NCI-H748 treated with DMSO at 0.1 percent for 48 hours (cell line): ENCODE data around the gene RPL31.

Experiments
- DNase-seq: peaks from one replicate; lab custom pipeline; 2025; lab: John Stamatoyannopoulos, UW

Gene RPL31

DNA sequence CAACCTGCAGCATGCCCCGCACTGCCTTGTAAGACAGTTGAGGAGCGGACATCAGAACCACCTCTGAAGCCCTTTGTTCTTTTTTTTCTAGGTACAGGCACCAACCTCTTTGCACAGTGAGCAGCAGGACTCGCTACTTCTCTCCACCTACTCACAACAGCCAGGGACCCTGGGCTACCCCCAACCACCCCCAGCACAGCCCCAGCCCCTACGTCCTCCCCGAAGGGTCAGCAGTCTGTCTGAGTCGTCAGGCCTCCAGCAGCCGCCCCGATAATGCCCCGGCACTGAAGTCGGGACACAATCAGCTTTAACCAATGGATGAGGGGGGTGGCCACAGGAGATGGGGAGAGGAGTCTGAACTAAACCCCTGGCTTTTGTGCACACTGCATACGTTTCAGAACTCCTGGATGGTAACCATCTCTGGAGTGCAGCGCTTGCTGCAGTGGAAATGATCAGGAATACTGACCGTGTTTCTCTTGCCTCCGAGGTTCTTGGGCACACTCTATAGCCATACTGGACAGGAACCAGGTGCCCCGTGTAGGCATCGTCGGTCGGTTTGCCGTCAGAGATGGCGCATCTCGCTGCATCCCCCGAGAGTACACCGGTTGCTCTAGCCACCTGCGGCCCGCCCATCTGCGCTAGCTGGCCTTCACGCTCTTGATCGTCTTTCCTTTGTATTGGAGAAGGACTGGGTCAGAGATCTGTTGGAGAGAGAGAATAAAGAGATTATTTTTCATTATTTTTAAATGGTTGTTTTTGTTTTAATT lies 6.6 kb upstream of the RPL31 start:
- DNase-seq, result no peak

DNA sequence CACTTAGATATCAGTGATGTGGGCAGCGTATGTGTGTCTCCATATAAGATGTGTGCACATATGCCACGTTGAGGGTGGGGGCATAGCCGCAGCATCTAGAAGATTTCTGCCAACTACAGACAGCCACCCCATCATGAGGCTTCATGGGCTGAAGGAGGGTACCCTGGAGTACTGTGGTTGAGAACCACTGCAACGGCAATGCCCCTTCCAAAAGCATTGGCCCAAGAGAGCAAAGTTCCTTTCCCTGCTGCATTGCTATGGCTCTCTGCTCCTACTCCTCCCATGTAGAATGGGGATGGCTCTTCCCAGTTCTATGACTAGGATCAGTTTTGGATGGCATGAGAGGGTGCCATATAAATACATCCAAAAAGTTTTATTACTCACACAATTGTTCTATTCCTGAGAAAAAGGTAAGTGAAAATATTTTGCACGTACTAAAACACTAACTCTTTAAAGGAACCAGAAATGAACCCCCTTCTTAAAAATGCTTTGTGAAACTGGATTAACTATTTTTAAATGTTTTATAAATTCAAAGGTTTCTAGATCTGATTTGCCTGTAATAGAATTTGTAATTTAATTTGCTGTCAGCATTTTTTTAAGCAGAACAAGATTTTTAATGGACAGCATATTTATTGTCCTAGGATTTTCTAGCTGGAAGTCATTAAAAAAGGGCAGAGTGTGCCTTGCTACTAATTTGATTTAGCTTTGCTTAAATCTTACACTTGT lies 4.4 kb upstream of the RPL31 start:
- DNase-seq, result no peak

- no peak for DNase-seq
Measured at GRCh38 chr2:100998235-100998573, 3.9 kb upstream of the RPL31 start.

GRCh38 chr2:100999995-101000394 lies 2.1 kb upstream of the RPL31 start:
- DNase-seq, result no peak

DNA sequence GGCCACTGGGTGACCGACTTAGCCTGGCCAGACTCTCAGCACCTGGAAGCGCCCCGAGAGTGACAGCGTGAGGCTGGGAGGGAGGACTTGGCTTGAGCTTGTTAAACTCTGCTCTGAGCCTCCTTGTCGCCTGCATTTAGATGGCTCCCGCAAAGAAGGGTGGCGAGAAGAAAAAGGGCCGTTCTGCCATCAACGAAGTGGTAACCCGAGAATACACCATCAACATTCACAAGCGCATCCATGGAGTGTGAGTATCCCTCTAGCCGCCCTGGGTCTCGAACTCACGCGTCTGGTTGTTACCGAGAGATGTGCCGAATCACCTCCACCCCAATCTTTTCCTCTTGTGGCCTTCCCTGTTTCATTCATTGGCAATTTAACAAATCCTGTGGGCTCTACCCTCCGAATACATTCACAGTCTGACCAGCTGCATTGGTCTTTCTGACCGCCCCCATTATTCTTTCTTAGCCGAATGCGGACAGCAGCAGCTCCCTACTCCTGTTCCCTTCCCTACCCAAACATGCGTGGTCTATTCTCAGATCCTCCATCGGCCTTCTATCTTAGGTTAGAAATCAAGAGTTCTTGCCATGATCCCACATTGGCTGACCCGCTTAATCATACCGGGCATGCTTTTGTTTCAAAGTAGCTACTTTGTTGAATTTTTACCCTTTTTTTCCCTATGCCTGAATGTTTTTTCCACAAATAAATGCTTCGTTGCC lies 631 bp downstream of the RPL31 start:
- DNase-seq, result no peak

GRCh38 chr2:101003278-101003775 lies 1.2 kb downstream of the RPL31 start:
- DNase-seq, result no peak

- DNase-seq, result no peak
Measured at GRCh38 chr2:101004620-101005325, 2.7 kb downstream of the RPL31 start.

DNA sequence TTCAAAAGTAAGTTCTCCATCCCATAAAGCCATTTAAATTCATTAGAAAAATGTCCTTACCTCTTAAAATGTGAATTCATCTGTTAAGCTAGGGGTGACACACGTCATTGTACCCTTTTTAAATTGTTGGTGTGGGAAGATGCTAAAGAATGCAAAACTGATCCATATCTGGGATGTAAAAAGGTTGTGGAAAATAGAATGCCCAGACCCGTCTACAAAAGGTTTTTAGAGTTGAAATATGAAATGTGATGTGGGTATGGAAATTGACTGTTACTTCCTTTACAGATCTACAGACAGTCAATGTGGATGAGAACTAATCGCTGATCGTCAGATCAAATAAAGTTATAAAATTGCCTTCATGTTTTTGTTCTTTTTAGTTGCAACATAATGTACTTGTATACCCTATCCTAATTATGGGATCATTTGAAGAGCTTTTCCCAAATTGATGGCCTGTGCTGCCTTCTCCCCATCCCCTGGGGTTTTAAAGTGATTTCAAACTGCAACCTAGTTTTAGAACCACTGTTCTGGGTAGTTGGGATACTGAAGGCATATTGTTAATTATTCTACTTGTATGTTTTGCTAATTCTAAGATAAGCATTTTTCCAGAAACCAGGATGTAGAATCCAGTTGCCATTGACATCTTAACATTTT lies 4.1 kb downstream of the RPL31 start:
- DNase-seq, result no peak

- no peak for DNase-seq
Measured at GRCh38 chr2:101007415-101008345, 5.6 kb downstream of the RPL31 start.

DNA sequence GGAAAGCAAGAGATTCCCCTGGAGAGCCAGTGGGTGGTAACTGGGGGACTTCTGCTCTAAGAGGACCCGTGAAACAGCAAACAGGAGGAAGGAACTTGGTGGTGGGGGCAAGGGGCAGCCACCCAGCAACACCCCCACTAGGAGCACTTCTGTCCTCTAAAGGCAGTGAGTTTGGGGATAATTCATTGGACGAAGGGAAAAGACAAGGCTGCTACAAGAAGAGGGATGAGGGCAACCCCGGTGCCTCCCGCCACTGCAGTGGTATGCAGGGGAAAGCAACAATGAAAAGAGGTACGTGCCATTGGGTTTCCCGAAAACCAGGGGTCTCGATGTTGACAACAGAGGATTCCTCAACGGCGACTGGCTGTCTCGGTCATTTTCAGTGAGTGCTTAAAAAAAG lies 9.1 kb downstream of the RPL31 start:
- DNase-seq, result no peak

GRCh38 chr2:101012054-101012705 lies 10.1 kb downstream of the RPL31 start:
- DNase-seq, result no peak

DNA sequence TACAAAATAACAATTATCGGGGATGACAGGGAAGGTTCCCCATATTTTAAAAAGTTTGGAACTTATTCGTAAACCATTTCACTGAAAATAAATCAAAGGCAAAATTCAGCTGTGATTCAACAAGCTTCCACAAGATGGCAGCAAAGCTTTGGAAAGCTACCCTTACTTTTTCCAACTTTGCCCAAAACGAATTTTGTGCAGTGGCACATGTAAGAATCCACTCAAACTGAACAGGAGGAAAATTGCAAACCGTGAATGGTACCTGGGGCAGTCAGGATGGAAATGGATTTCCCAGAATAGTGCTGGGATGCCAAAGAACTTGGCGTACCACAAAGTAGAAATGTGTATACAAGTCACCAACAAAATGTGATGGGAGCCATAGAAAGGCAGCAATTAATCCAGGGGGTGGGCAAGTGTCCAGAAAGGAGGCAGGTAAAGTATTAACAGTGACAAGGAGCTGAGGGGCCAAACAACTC lies 10.7 kb downstream of the RPL31 start:
- DNase-seq, result no peak

DNA sequence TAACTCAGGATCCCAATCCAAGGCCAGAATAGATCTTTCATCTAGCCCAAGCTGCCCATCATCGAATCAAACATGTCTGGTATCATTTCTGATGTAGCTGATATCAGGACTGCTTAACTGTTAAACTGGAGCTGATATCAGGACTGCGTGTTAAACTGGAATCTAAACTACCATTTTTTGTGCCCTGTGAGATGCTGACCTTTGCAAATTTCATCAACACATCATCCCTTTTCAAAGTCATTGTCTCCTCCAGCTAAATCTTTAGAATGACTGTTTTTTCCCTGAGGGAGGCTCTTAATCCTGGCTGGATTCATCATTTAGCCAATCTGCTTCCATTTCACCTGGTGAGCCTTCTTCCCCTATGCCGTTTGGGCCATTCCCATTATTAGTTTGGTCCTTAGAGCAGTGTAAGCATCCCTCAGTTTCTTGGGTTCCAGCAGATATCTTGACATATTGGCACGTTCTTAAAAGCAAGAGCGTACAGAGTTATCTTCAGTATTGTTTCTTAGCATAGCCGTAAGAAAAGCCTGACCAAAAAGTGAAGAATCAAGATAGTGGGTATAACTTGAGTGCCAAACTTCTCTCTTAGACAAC lies 12.3 kb downstream of the RPL31 start:
- no peak for DNase-seq

DNA sequence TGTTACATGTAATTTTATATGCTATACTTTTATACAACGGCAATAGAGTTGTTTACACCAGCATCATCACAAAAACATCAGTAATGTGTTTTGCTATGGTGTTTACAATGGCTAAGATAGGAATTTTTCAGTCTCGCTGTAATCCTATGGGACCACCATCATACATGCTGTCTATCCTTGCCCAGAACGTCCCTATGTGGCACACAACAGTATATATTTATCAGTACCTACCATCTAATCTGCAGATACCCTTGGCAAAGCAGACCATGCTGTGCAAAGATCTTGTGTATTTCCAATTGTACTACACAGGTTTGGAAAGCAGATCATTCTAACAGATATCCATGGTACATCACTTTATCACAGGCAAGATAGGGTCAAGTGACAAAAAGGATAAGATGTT lies 15.3 kb downstream of the RPL31 start:
- DNase-seq, result no peak

DNA sequence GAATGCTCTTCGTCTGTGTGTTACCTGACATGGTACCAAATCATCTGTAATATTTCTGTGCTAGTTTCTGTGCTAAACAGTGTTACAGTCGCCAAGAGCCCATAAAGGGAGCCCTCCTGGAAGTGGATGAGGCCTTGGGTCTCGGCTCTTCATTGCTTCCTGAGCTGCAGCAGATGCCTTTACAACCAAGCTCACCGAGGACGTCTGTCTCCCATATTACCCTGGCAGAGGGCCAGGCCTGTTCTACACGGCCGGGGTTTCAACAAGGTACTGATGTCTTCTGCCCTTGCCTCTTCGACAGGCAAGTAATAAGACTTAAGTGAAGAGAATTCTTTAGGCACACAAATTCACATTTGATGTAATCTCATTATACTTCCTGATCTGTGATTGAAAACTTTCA lies 16.8 kb downstream of the RPL31 start:
- no peak for DNase-seq

- DNase-seq, result no peak
Measured at GRCh38 chr2:101022221-101022620, 20.1 kb downstream of the RPL31 start.

DNA sequence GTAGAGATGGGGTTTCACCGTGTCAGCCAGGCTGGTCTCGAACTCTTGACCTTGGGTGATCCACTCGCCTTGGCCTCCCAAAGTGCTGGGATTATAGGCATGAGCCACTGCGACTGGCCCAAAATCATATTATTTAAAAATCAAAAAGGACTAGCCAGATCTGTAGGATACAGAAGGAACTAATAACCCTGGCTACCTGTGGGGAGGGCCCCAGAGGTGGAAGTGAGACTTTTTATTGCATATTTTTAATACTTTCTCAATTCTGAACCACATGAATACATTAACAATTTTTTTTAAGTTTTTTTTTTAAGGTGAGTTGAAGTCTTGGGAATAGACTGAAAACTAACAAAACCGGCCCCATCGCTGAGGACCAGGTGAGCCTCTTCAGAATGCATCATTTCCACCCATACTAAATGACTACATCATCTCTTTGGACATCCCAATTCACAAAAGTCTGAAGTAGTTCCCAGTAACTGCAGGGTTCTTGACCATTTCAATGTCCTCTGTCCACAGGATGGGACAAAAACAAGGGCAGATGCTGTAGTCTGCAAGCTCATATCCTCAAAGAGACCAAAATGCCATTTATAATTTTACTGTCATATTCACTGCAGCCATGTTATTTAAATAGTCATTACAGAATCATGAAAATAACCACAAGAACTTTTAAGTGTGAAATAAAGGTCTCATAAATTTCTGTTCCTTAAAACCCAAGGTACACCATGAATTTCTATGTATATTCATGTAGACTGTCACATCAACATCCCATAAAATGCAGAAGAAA lies 21.4 kb downstream of the RPL31 start:
- DNase-seq, result no peak

DNA sequence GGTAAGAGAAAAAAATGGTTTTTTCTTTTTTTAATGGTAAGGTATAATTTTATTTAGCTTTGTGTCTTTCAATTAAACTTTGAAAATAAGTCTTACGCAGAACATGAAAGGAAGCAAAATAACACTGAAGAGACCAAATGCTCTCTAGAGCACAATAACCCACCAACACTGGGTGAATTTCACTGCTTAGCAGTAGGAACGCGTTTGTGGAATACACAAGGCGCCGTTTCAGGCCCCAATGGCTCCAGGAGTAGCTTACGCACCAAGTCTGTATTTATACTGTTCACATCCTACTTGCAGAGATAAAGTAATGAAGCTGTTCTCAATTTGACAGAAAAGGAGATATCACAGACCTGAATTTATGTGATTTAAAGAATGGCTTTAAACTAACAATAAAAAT lies 23.5 kb downstream of the RPL31 start:
- DNase-seq, result no peak

- no peak for DNase-seq
Measured at GRCh38 chr2:101026253-101026701, 24.2 kb downstream of the RPL31 start.
